Activated CD4-positive, alpha-beta T cell treated with anti-CD3 and anti-CD28 coated beads, Interleukin-2, amount 10 ng/mL, durations not matched to agents 24 days and 14 days (primary cell): ENCODE results near the gene TMEM272. TPM values are rescaled to one million over a fixed set of nuclear protein-coding genes. Genes with fewer than 3 reads are reported as not detected.
A peak's percentile ranks its signal among the peaks of the same experiment; 100 is the strongest.

Source experiments
- DNase-seq: peaks from one replicate; pipeline ENCODE4 v3.0.0; 2022
- H3K27ac Mint-ChIP-seq: one replicate; pipeline ENCODE4 v1.8.0; 2022; ENCODE audit warnings: mild to moderate bottlenecking, mixed read lengths
- H3K27me3 Mint-ChIP-seq: one replicate; pipeline ENCODE4 v1.8.0; 2022; ENCODE audit warnings: mixed read lengths
- H3K36me3 Mint-ChIP-seq: one replicate; pipeline ENCODE4 v1.8.0; 2022; ENCODE audit warnings: low read depth, mild to moderate bottlenecking, mixed read lengths
- H3K4me1 Mint-ChIP-seq: one replicate; pipeline ENCODE4 v1.8.0; 2021; ENCODE audit warnings: mixed read lengths
- H3K4me3 Mint-ChIP-seq: one replicate; pipeline ENCODE4 v1.8.0; 2022; ENCODE audit warnings: mild to moderate bottlenecking, moderate library complexity, mixed read lengths
- H3K9me3 Mint-ChIP-seq: one replicate; pipeline ENCODE4 v1.8.0; 2021; ENCODE audit warnings: mixed read lengths
- intact Hi-C: fragments of 100-400 bp; cut with micrococcal nuclease; formaldehyde crosslinking; loops from one replicate; pipeline ENCODE4 v1.15.1; 2023
- total RNA-seq: library from RNA; stranded (reverse); gene quantifications from 2 replicates; pipeline ENCODE4 v1.2.3, GENCODE V29; 2022

The TMEM272 gene
- total RNA-seq, 1 donor from 2014 or later = 0.77 TPM

DNA sequence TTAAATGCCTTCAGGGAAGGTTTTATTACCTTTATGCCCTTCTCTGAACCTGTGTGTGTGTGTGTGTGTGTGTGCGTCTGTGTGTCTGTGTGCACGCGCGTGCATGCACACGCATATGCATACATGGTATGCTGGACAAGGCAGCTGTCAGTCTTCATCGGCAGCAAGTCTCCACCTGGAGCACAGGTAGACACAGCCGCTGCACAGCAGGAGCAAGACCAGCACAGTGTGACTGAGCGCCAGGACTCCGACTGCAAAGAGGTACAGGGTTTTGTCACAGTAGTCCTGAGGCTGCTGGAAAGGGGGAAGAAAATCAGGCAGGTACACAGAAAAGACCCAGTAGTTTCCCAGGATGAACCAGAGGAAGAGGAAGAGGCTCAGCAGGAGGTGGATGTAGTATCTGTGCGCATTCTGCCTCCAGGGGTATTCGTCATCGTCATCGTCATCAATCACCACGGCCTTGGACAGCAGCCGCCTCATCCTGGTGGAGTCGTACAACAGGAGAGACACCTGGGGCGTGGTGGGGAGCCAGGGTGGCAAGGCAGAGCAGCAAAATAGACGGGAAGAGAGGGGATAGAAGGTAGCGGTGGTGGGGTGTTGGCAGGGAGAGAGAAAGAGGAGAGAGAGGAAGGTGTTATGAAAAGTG lies 28.2 kb downstream of the TMEM272 start:
- intact Hi-C loops = loop anchor here (5.0 kb wide), 1 partner anchor 196 kb away; the partner anchor contains the start of genes ALG11 and ATP7B
- no peak overlapping the region for H3K4me3 Mint-ChIP-seq
- no peaks in the 10 kb centered on the region for H3K36me3 Mint-ChIP-seq
- no peak overlapping the region for H3K27ac Mint-ChIP-seq
- H3K9me3 Mint-ChIP-seq = no peaks in the 10 kb centered on the region
- peaks cover 5% of the 10 kb centered on the region for H3K27me3 Mint-ChIP-seq
- peaks cover 56% of the 10 kb centered on the region for H3K4me1 Mint-ChIP-seq
- no peak for DNase-seq

DNA sequence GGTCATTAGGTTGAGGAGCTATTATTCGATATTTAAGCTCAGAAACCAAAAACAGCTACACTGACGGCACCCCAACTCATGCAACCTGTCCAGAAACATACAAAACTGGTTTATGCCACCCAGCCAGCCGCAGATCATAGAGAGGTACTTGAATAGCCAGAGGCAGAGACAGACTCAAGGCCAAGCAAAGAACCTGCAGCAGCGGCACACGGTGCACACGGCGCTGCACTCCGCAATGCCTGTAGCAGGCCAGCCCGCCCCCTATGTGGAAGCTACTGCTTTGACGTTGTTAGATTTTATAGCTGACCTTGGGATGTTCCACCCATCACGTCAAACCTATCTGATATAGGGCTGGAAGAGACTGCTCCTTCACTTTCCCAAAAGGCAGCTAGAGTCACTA lies 29.1 kb downstream of the TMEM272 start:
- Mint-ChIP-seq H3K9me3 (no peaks in the 10 kb centered on the region), H3K4me3 (no peak overlapping the region), H3K36me3 (no peaks in the 10 kb centered on the region), H3K27ac (no peak overlapping the region), H3K27me3 (peaks cover 5% of the 10 kb centered on the region), H3K4me1 (peaks cover 53% of the 10 kb centered on the region)
- intact Hi-C loops = loop anchor here (1.0 to 5.0 kb wide), 6 partner anchors 12 to 385 kb away; partner anchors contain the start of genes ALG11, ATP7B and DHRS12
- DNase-seq = no peak

- peak overlapping the region; percentile 5 for H3K27ac Mint-ChIP-seq
- peaks cover 5% of the 10 kb centered on the region for H3K27me3 Mint-ChIP-seq
- H3K36me3 Mint-ChIP-seq = no peaks in the 10 kb centered on the region
- H3K4me1 Mint-ChIP-seq = peaks cover 45% of the 10 kb centered on the region
- peak; percentile 94 for DNase-seq
- peak overlapping the region; percentile 33 for H3K4me3 Mint-ChIP-seq
- intact Hi-C loops = loop anchor here (1.0 to 5.0 kb wide), 6 partner anchors 11 to 386 kb away; partner anchors contain the start of genes ALG11, ATP7B and DHRS12
- no peaks in the 10 kb centered on the region for H3K9me3 Mint-ChIP-seq
Observed at GRCh38 chr13:51814825-51815650, 29.9 kb downstream of the TMEM272 start.

DNA sequence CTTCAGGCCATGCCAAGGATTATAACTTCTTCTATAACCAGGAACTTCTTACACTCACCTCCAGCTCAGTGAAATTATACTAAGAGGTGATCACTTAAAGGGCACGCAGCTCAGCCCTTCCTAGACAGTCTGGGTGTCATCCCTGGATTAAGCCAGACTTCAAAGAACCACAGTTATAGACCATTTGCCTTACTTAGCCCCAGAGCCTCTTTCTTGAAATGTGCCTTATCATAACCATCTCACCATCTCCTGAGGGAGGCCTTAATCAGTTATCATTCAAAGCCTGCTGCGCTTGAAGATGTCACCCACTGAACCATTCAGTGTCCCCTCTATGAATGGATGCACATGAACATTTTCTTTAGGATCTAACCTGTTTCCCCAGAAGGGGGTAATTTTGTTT lies 30.9 kb downstream of the TMEM272 start:
- peaks cover 35% of the 10 kb centered on the region for H3K4me1 Mint-ChIP-seq
- H3K9me3 Mint-ChIP-seq = no peaks in the 10 kb centered on the region
- intact Hi-C loops = loop anchor here (2.0 kb wide), 2 partner anchors 35 to 313 kb away; no protein-coding TSS in a partner anchor
- no peak overlapping the region for H3K4me3 Mint-ChIP-seq
- peaks cover 5% of the 10 kb centered on the region for H3K27me3 Mint-ChIP-seq
- DNase-seq = no peak
- H3K36me3 Mint-ChIP-seq = no peaks in the 10 kb centered on the region
- H3K27ac Mint-ChIP-seq = no peak overlapping the region

GRCh38 chr13:51811920-51812451 lies 33.0 kb downstream of the TMEM272 start:
- no peak for DNase-seq
- peaks cover 2% of the 10 kb centered on the region for H3K27me3 Mint-ChIP-seq
- no peak overlapping the region for H3K27ac Mint-ChIP-seq
- H3K4me1 Mint-ChIP-seq = peaks cover 23% of the 10 kb centered on the region
- intact Hi-C loops = no loop called here
- no peak overlapping the region for H3K4me3 Mint-ChIP-seq
- H3K9me3 Mint-ChIP-seq = no peaks in the 10 kb centered on the region
- no peaks in the 10 kb centered on the region for H3K36me3 Mint-ChIP-seq

DNA sequence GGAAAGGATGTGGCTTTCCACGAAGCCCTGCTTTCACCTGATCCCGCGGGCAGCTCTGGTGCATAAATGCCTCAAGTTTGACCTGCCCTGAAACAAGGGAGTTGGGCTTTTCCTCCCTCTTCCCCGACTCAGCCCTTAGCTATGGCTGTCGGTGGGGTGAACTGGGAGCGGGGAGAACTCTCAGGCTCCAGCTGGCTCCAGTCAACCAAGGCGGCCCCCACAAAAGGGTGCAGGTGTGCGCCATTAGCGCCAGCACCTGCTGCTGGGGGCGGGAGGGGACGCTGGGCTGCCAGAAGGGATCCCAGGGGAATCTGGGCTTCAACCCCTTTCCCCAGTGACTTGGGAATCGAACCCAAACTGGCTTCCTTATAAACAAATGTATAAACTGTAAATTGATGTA lies 33.9 kb downstream of the TMEM272 start:
- H3K9me3 Mint-ChIP-seq = no peaks in the 10 kb centered on the region
- H3K27me3 Mint-ChIP-seq = no peaks in the 10 kb centered on the region
- no peak overlapping the region for H3K4me3 Mint-ChIP-seq
- no peaks in the 10 kb centered on the region for H3K36me3 Mint-ChIP-seq
- H3K27ac Mint-ChIP-seq = no peak overlapping the region
- peaks cover 22% of the 10 kb centered on the region for H3K4me1 Mint-ChIP-seq
- intact Hi-C loops = no loop called here
- DNase-seq = no peak

DNA sequence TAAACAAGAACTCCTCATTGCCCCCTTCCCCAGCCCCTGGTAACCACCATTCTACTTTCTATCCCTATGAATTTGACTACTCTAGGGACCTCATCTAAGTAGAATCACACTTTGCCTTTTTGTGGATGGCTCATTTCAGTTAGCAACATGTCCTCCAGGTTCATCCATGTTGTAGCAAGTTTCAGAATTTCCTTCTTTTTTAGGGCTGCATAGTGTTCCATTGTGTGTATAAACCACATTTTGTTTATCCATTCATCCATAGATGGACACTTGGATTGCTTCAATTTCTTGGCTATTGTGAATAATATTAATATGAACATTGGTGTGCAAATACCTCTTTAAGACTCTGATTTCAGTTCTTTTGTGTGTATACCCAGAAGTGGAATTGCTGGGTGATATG lies 36.2 kb downstream of the TMEM272 start:
- Mint-ChIP-seq H3K36me3 (peaks cover 2% of the 10 kb centered on the region), H3K4me1 (peaks cover 26% of the 10 kb centered on the region), H3K27me3 (no peaks in the 10 kb centered on the region), H3K27ac (no peak overlapping the region), H3K9me3 (no peaks in the 10 kb centered on the region), H3K4me3 (no peak overlapping the region)
- intact Hi-C loops = no loop called here
- DNase-seq = no peak

GRCh38 chr13:51807041-51807440 lies 37.9 kb downstream of the TMEM272 start:
- no peak for DNase-seq
- Mint-ChIP-seq H3K27ac (no peak overlapping the region), H3K4me1 (peaks cover 39% of the 10 kb centered on the region), H3K4me3 (no peak overlapping the region), H3K9me3 (no peaks in the 10 kb centered on the region), H3K36me3 (peaks cover 2% of the 10 kb centered on the region), H3K27me3 (no peaks in the 10 kb centered on the region)
- intact Hi-C loops = no loop called here

GRCh38 chr13:51806566-51806965 lies 38.4 kb downstream of the TMEM272 start:
- no peaks in the 10 kb centered on the region for H3K27me3 Mint-ChIP-seq
- peaks cover 38% of the 10 kb centered on the region for H3K4me1 Mint-ChIP-seq
- no peak for DNase-seq
- peaks cover 2% of the 10 kb centered on the region for H3K36me3 Mint-ChIP-seq
- no peaks in the 10 kb centered on the region for H3K9me3 Mint-ChIP-seq
- no peak overlapping the region for H3K4me3 Mint-ChIP-seq
- H3K27ac Mint-ChIP-seq = no peak overlapping the region
- intact Hi-C loops = no loop called here

DNA sequence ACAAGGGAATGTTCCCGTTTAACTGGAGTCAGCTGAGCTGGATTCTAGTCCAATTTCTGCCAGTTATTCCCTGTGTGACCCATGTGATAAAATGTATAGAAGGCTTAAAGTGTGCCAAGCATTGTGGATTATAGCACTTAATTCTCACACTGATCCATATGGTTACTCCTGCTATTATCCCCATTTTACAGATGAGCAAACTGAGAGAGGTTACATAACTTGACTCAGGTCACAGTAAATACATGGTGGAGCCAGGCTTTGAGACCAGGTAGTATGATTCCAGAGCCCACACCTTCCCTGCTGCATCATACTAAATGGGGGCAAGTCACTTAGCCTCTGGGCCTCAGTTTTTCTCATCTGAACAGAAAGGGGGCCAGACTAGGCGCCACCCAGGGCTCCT lies 39.1 kb downstream of the TMEM272 start:
- Mint-ChIP-seq H3K4me3 (no peak overlapping the region), H3K4me1 (peaks cover 38% of the 10 kb centered on the region)

GRCh38 chr13:51805313-51805712 lies 39.7 kb downstream of the TMEM272 start:
- intact Hi-C loops = no loop called here
- peak; percentile 60 for DNase-seq
- H3K4me1 Mint-ChIP-seq = peaks cover 38% of the 10 kb centered on the region

More for the DNA sequence above, 39.1 kb downstream of the TMEM272 start:
- Mint-ChIP-seq H3K27me3 (no peaks in the 10 kb centered on the region), H3K27ac (no peak overlapping the region), H3K9me3 (no peaks in the 10 kb centered on the region), H3K36me3 (peaks cover 2% of the 10 kb centered on the region)
- no peak for DNase-seq
- intact Hi-C loops = no loop called here

GRCh38 chr13:51804295-51805172 lies 40.4 kb downstream of the TMEM272 start:
- Mint-ChIP-seq H3K36me3 (peaks cover 2% of the 10 kb centered on the region), H3K9me3 (no peaks in the 10 kb centered on the region), H3K4me1 (peaks cover 38% of the 10 kb centered on the region), H3K27ac (peak overlapping the region; percentile 93), H3K4me3 (peak overlapping the region; percentile 97), H3K27me3 (no peaks in the 10 kb centered on the region)
- DNase-seq = peak; percentile 76
- intact Hi-C loops = loop anchor here (1.0 to 5.0 kb wide), 3 partner anchors 11 to 208 kb away; partner anchors contain the start of genes ALG11 and ATP7B

More at GRCh38 chr13:51805313-51805712, 39.7 kb downstream of the TMEM272 start:
- Mint-ChIP-seq H3K9me3 (no peaks in the 10 kb centered on the region), H3K27ac (peak overlapping the region; percentile 93), H3K36me3 (peaks cover 2% of the 10 kb centered on the region), H3K4me3 (peak overlapping the region; percentile 97), H3K27me3 (no peaks in the 10 kb centered on the region)
